ENCODE measurements around the gene TMEM174.

Gene TMEM174

DNA sequence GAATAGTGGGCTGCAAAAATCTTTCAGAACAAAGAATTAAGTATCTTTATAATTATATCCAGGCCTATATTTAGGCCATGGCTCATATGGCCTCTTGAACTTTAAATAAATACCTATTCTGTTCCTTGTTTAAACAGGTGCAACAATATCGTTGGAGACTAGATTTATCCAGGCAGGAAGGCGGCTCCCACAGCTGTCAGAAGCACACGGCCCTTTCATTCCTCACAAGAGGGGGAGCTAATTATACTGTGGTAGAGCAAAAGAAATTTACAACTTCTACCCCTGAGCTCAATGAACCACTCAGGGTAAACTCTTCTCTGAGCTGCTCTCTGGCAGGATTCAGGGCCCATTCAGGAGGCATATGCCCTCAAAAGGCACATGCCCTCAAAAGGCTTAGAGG, 31.3 kb downstream of the TMEM174 start:
- TF ChIP-seq TAF1 (IDR thresholded peaks at IDR 0.05; ENCODE audit: low read depth), result no peak
- TF ChIP-seq NFIC (IDR thresholded peaks at IDR 0.05), result no peak
- no peak for TF ChIP-seq CREB1 (IDR thresholded peaks at IDR 0.05; ENCODE audit: low read depth)
- no peak for TF ChIP-seq EP300 (IDR thresholded peaks at IDR 0.05; ENCODE audit: borderline replicate concordance)
- no peak for TF ChIP-seq FOXM1 (IDR thresholded peaks at IDR 0.05; ENCODE audit: borderline replicate concordance, low read depth)
- TF ChIP-seq CEBPB (IDR thresholded peaks at IDR 0.05), result no peak
- TF ChIP-seq YY1 (IDR thresholded peaks at IDR 0.05; ENCODE audit: low read depth), result no peak
- no peak for TF ChIP-seq TEAD4 (IDR thresholded peaks at IDR 0.05)
- TF ChIP-seq MAX (IDR thresholded peaks at IDR 0.05), result no peak
- no peak for TF ChIP-seq ZBTB7A (IDR thresholded peaks at IDR 0.05; ENCODE audit: low read depth)

- no peak for TF ChIP-seq FOXM1 (IDR thresholded peaks at IDR 0.05; ENCODE audit: borderline replicate concordance, low read depth)
- no peak for TF ChIP-seq EGR1 (IDR thresholded peaks at IDR 0.05)
These were observed 31.7 kb downstream of the TMEM174 start for GRCh38 chr5:73204733-73205132.

GRCh38 chr5:73205305-73205704, 32.3 kb downstream of the TMEM174 start:
- no peak for TF ChIP-seq EGR1 (IDR thresholded peaks at IDR 0.05)
- TF ChIP-seq NFIC (IDR thresholded peaks at IDR 0.05), result no peak
- TF ChIP-seq TCF12 (IDR thresholded peaks at IDR 0.05; ENCODE audit: low read depth), result no peak
- no peak for TF ChIP-seq TAF1 (IDR thresholded peaks at IDR 0.05; ENCODE audit: low read depth)
- TF ChIP-seq YY1 (IDR thresholded peaks at IDR 0.05; ENCODE audit: low read depth), result no peak
- TF ChIP-seq RAD21 (IDR thresholded peaks at IDR 0.05; ENCODE audit: low read depth), result no peak
- no peak for TF ChIP-seq ZBTB7A (IDR thresholded peaks at IDR 0.05; ENCODE audit: low read depth)
- TF ChIP-seq, protein P1, sequence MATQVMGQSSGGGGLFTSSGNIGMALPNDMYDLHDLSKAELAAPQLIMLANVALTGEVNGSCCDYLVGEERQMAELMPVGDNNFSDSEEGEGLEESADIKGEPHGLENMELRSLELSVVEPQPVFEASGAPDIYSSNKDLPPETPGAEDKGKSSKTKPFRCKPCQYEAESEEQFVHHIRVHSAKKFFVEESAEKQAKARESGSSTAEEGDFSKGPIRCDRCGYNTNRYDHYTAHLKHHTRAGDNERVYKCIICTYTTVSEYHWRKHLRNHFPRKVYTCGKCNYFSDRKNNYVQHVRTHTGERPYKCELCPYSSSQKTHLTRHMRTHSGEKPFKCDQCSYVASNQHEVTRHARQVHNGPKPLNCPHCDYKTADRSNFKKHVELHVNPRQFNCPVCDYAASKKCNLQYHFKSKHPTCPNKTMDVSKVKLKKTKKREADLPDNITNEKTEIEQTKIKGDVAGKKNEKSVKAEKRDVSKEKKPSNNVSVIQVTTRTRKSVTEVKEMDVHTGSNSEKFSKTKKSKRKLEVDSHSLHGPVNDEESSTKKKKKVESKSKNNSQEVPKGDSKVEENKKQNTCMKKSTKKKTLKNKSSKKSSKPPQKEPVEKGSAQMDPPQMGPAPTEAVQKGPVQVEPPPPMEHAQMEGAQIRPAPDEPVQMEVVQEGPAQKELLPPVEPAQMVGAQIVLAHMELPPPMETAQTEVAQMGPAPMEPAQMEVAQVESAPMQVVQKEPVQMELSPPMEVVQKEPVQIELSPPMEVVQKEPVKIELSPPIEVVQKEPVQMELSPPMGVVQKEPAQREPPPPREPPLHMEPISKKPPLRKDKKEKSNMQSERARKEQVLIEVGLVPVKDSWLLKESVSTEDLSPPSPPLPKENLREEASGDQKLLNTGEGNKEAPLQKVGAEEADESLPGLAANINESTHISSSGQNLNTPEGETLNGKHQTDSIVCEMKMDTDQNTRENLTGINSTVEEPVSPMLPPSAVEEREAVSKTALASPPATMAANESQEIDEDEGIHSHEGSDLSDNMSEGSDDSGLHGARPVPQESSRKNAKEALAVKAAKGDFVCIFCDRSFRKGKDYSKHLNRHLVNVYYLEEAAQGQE (IDR thresholded peaks at IDR 0.05; ENCODE audit: low read depth), result no peak
- TF ChIP-seq CEBPB (IDR thresholded peaks at IDR 0.05), result no peak
- TF ChIP-seq USF1 (IDR thresholded peaks at IDR 0.05), result no peak
- no peak for TF ChIP-seq MAX (IDR thresholded peaks at IDR 0.05)
- TF ChIP-seq EP300 (IDR thresholded peaks at IDR 0.05; ENCODE audit: borderline replicate concordance), result no peak
- TF ChIP-seq CREB1 (IDR thresholded peaks at IDR 0.05; ENCODE audit: low read depth), result no peak

- TF ChIP-seq EGR1 (IDR thresholded peaks at IDR 0.05), result 0 out of 2 replicates have a peak, but pooled peaks have one; percentile 23
- no peak for TF ChIP-seq EP300 (IDR thresholded peaks at IDR 0.05; ENCODE audit: borderline replicate concordance)
- TF ChIP-seq USF1 (IDR thresholded peaks at IDR 0.05), result no peak
- TF ChIP-seq NFIC (IDR thresholded peaks at IDR 0.05), result 0 out of 2 replicates have a peak, but pooled peaks have one; percentile 16
These were observed 40.6 kb downstream of the TMEM174 start for GRCh38 chr5:73213566-73213998.

GRCh38 chr5:73214306-73214705, 41.3 kb downstream of the TMEM174 start:
- TF ChIP-seq, protein P1 (IDR thresholded peaks at IDR 0.05; ENCODE audit: low read depth), result no peak
- TF ChIP-seq YY1 (IDR thresholded peaks at IDR 0.05; ENCODE audit: low read depth) (no peak), CEBPB (IDR thresholded peaks at IDR 0.05) (no peak), CREB1 (IDR thresholded peaks at IDR 0.05; ENCODE audit: low read depth) (no peak), TEAD4 (IDR thresholded peaks at IDR 0.05) (no peak), TCF12 (IDR thresholded peaks at IDR 0.05; ENCODE audit: low read depth) (no peak), EP300 (IDR thresholded peaks at IDR 0.05; ENCODE audit: borderline replicate concordance) (no peak), USF1 (IDR thresholded peaks at IDR 0.05) (no peak), TAF1 (IDR thresholded peaks at IDR 0.05; ENCODE audit: low read depth) (no peak), FOXM1 (IDR thresholded peaks at IDR 0.05; ENCODE audit: borderline replicate concordance, low read depth) (no peak), ZBTB7A (IDR thresholded peaks at IDR 0.05; ENCODE audit: low read depth) (no peak), EGR1 (IDR thresholded peaks at IDR 0.05) (no peak)

GRCh38 chr5:73214996-73215395, 42.0 kb downstream of the TMEM174 start:
- TF ChIP-seq MAX (IDR thresholded peaks at IDR 0.05), result no peak
- no peak for TF ChIP-seq TCF12 (IDR thresholded peaks at IDR 0.05; ENCODE audit: low read depth)
- TF ChIP-seq FOXM1 (IDR thresholded peaks at IDR 0.05; ENCODE audit: borderline replicate concordance, low read depth), result no peak
- no peak for TF ChIP-seq RAD21 (IDR thresholded peaks at IDR 0.05; ENCODE audit: low read depth)
- no peak for TF ChIP-seq USF1 (IDR thresholded peaks at IDR 0.05)
- TF ChIP-seq ZBTB7A (IDR thresholded peaks at IDR 0.05; ENCODE audit: low read depth), result no peak
- TF ChIP-seq, protein P1 (IDR thresholded peaks at IDR 0.05; ENCODE audit: low read depth), result no peak
- TF ChIP-seq EP300 (IDR thresholded peaks at IDR 0.05; ENCODE audit: borderline replicate concordance), result no peak
- no peak for TF ChIP-seq EGR1 (IDR thresholded peaks at IDR 0.05)
- no peak for TF ChIP-seq CEBPB (IDR thresholded peaks at IDR 0.05)
- no peak for TF ChIP-seq CREB1 (IDR thresholded peaks at IDR 0.05; ENCODE audit: low read depth)
- TF ChIP-seq TAF1 (IDR thresholded peaks at IDR 0.05; ENCODE audit: low read depth), result no peak
- TF ChIP-seq NFIC (IDR thresholded peaks at IDR 0.05), result no peak

Measured in Ishikawa (cell line).